K562 (cell line): Measurements from ENCODE around the gene DNAJB6. TPM values are rescaled to one million over a fixed set of nuclear protein-coding genes. Genes with fewer than 3 reads are reported as not detected.
A peak's percentile ranks its signal among the peaks of the same experiment; 100 is the strongest.

Source experiments
- ARNT ChIP-seq, 2 experiments: fragments of 450-650 bp; IDR thresholded peaks; 2 replicates each; pipeline ENCODE4 v1.6.1; 2016; ENCODE audit warnings: mild to moderate bottlenecking in 1 of 2
- BCL6 ChIP-seq: fragments of 250-450 bp; sonication (Bioruptor Pico); IDR thresholded peaks from 2 replicates; pipeline ENCODE4 v1.4.0; 2020
- CREM ChIP-seq: IDR thresholded peaks from 2 replicates; pipeline ENCODE4 v1.6.1; 2014; ENCODE audit warnings: antibody characterized with exemption, low read depth
- EGR1 ChIP-seq: fragments of 450-650 bp; conservative IDR thresholded peaks from 2 replicates; pipeline ENCODE4 v1.6.1; 2017; ENCODE audit warnings: mild to moderate bottlenecking
- GABPB1 ChIP-seq: sonication (generic); formaldehyde crosslinking; IDR thresholded peaks from 2 replicates; pipeline ENCODE4 v1.8.0; 2022; ENCODE audit warnings: mild to moderate bottlenecking, missing genetic modification reagents
- LARP7 ChIP-seq: fragments of 450-650 bp; IDR thresholded peaks from 2 replicates; pipeline ENCODE4 v1.6.1; 2016
- MYBL2 ChIP-seq, 2 experiments: fragments of 450-650 bp in 1 of 2; sonication (generic) in 1 of 2; formaldehyde crosslinking in 1 of 2; IDR thresholded peaks; 2 replicates each; pipeline versions ENCODE4 v1.6.1 to v1.8.1; 2017 to 2022; ENCODE audit warnings: borderline replicate concordance in 1 of 2, inconsistent platforms in 1 of 2, low read depth in 1 of 2, mild to moderate bottlenecking in 1 of 2, missing genetic modification reagents in 1 of 2, moderate library complexity in 1 of 2
- SAFB ChIP-seq: fragments of 200-400 bp; formaldehyde crosslinking; IDR thresholded peaks from 2 replicates; pipeline ENCODE4 v1.6.1; 2017; ENCODE audit warnings: low read depth, low read length, borderline replicate concordance
- SP2 ChIP-seq: IDR thresholded peaks from 2 replicates; pipeline ENCODE4 v1.6.1; 2011; ENCODE audit warnings: mild to moderate bottlenecking, low read depth, low read length, moderate library complexity; ENCODE audit not compliant: poor library complexity, severe bottlenecking; ENCODE audit errors: extremely low read depth
- ZNF75A ChIP-seq: fragments of 450-650 bp; formaldehyde crosslinking; IDR thresholded peaks from 2 replicates; pipeline ENCODE4 v1.4.0; 2020; ENCODE audit warnings: mild to moderate bottlenecking
- polyA plus RNA-seq, 8 experiments: library from polyadenylated mRNA; depleted of rRNA in 4 of 8; stranded (reverse) in 5 of 8; unstranded in 3 of 8; fragments of >200 nt; fragmentation: Nextera tagmentation in 2 of 8; fragmentation: Illumina TruSeq in 1 of 8; extraction: Ambion mirVana in 2 of 8; extraction: Trizol in 1 of 8; gene quantifications; 2 replicates each; pipeline versions ENCODE4 v1.2.1 to v1.2.3, GENCODE V29; 2011 to 2014; ENCODE audit warnings: inconsistent platforms in 1 of 8, missing spikeins in 1 of 8
- total RNA-seq, 7 experiments: library from RNA; depleted of rRNA in 6 of 7; stranded (reverse); fragments of >200 nt in 6 of 7; fragmentation: Illumina TruSeq in 2 of 7; extraction: Trizol in 2 of 7; gene quantifications; 2 replicates each; pipeline versions ENCODE4 v1.2.1 to v1.2.3, GENCODE V29; 2011 to 2021; ENCODE audit warnings: low replicate concordance in 1 of 7
- TF ChIP-seq, protein P1 (sequence below): fragments of 150-350 bp; IDR thresholded peaks from 2 replicates; pipeline ENCODE4 v1.6.1; 2014; ENCODE audit warnings: low read depth, mild to moderate bottlenecking, low read length, borderline replicate concordance
- TF ChIP-seq, protein P2 (sequence below): fragments of 450-650 bp; IDR thresholded peaks from 2 replicates; pipeline ENCODE4 v1.6.1; 2018; ENCODE audit warnings: mild to moderate bottlenecking, low read depth; ENCODE audit not compliant: partially characterized antibody
- TF ChIP-seq, protein P3 (sequence below): conservative IDR thresholded peaks from 2 replicates; pipeline ENCODE4 v1.6.1; 2011; ENCODE audit warnings: low read depth, mild to moderate bottlenecking, low read length; ENCODE audit not compliant: control insufficient read depth
- TF ChIP-seq, protein P4 (sequence below): fragments of 250-450 bp; sonication (Bioruptor Pico); IDR thresholded peaks from 2 replicates; pipeline ENCODE4 v1.5.0; 2021
- TF ChIP-seq, protein P5 (sequence below): sonication (generic); formaldehyde crosslinking; IDR thresholded peaks from 2 replicates; pipeline ENCODE4 v1.8.0; 2023; ENCODE audit warnings: mild to moderate bottlenecking, missing genetic modification reagents
- TF ChIP-seq, protein P6 (sequence below): fragments of 450-650 bp; IDR thresholded peaks from 2 replicates; pipeline ENCODE4 v1.6.1; 2016; ENCODE audit warnings: antibody characterized with exemption

The DNAJB6 gene
- total and polyA plus RNA-seq, 9 of the 15 experiments (the other 6 are each of a cell fraction or from before 2014, with no cell fraction given), result 84.5 to 158 (median 135) TPM

DNA sequence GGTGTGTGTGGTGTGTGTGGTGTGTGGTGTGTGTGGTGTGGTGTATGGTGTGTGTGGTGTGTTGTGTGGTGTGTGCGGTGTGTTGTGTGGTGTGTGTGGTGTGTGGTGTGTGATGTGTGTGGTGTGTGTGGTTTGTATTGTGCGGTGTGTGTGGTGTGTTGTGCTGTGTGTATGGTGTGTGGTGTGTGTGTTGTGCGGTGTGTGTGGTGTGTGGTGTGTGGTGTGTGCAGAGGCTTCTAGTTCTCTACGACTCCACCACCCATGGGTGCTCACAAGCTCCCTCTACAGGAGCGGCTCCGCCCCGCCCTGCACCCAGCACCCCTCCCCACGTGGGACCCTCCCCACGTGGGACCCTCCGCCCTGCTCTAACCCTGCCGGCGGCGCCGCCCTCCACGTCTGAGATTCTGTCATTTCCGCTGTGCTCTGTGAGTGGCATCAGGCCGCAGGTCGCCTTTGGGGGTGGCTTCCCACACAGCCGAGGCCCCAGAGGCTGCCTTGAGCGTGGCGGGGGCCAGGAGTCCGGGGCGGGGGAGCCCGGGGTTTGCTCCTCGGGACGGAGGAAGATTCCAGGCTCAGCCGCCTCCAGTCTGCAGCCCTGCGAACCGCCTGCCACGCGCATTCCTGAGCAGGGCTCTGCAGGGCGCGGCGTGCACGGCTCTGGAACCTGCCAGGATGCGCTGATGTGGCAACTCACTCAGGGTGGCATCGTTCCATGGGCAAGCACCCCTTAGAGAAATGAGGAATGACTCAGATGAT lies 37.0 kb upstream of the DNAJB6 start (continued):
- TF ChIP-seq, protein P1, sequence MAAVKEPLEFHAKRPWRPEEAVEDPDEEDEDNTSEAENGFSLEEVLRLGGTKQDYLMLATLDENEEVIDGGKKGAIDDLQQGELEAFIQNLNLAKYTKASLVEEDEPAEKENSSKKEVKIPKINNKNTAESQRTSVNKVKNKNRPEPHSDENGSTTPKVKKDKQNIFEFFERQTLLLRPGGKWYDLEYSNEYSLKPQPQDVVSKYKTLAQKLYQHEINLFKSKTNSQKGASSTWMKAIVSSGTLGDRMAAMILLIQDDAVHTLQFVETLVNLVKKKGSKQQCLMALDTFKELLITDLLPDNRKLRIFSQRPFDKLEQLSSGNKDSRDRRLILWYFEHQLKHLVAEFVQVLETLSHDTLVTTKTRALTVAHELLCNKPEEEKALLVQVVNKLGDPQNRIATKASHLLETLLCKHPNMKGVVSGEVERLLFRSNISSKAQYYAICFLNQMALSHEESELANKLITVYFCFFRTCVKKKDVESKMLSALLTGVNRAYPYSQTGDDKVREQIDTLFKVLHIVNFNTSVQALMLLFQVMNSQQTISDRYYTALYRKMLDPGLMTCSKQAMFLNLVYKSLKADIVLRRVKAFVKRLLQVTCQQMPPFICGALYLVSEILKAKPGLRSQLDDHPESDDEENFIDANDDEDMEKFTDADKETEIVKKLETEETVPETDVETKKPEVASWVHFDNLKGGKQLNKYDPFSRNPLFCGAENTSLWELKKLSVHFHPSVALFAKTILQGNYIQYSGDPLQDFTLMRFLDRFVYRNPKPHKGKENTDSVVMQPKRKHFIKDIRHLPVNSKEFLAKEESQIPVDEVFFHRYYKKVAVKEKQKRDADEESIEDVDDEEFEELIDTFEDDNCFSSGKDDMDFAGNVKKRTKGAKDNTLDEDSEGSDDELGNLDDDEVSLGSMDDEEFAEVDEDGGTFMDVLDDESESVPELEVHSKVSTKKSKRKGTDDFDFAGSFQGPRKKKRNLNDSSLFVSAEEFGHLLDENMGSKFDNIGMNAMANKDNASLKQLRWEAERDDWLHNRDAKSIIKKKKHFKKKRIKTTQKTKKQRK, result no peak
- TF ChIP-seq, protein P2, sequence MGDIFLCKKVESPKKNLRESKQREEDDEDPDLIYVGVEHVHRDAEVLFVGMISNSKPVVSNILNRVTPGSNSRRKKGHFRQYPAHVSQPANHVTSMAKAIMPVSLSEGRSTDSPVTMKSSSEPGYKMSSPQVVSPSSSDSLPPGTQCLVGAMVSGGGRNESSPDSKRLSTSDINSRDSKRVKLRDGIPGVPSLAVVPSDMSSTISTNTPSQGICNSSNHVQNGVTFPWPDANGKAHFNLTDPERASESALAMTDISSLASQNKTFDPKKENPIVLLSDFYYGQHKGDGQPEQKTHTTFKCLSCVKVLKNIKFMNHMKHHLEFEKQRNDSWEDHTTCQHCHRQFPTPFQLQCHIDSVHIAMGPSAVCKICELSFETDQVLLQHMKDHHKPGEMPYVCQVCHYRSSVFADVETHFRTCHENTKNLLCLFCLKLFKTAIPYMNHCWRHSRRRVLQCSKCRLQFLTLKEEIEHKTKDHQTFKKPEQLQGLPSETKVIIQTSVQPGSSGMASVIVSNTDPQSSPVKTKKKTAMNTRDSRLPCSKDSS, result peak; percentile 20
- TF ChIP-seq LARP7 (no peak; the same call in 1 of the 2 replicates), EGR1 (0 out of 2 replicates have a peak, but pooled peaks have one; percentile 5), GABPB1 (CRISPR knock-in tag) (no peak), MYBL2 (IDR thresholded peaks at IDR 0.05; ENCODE audit: low read depth) (no peak), MYBL2 (CRISPR knock-in tag; IDR thresholded peaks at IDR 0.05; ENCODE audit: borderline replicate concordance) (no peak), CREM (0 out of 2 replicates have a peak, but pooled peaks have one; percentile 25), SAFB (no peak), SP2 (no peak), ARNT (IDR thresholded peaks at IDR 0.05) (peak in 1 of 2 experiments; percentile 21; a peak in 2 of 4 replicates), ZNF75A (CRISPR knock-in tag) (no peak), BCL6 (CRISPR knock-in tag) (no peak)
- TF ChIP-seq, protein P3, sequence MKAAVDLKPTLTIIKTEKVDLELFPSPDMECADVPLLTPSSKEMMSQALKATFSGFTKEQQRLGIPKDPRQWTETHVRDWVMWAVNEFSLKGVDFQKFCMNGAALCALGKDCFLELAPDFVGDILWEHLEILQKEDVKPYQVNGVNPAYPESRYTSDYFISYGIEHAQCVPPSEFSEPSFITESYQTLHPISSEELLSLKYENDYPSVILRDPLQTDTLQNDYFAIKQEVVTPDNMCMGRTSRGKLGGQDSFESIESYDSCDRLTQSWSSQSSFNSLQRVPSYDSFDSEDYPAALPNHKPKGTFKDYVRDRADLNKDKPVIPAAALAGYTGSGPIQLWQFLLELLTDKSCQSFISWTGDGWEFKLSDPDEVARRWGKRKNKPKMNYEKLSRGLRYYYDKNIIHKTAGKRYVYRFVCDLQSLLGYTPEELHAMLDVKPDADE, result peak; percentile 65; the same call in 1 of the 2 replicates
- TF ChIP-seq, protein P4, sequence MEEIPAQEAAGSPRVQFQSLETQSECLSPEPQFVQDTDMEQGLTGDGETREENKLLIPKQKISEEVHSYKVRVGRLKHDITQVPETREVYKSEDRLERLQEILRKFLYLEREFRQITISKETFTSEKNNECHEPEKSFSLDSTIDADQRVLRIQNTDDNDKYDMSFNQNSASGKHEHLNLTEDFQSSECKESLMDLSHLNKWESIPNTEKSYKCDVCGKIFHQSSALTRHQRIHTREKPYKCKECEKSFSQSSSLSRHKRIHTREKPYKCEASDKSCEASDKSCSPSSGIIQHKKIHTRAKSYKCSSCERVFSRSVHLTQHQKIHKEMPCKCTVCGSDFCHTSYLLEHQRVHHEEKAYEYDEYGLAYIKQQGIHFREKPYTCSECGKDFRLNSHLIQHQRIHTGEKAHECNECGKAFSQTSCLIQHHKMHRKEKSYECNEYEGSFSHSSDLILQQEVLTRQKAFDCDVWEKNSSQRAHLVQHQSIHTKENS (CRISPR knock-in tag), result no peak
- TF ChIP-seq, protein P5, sequence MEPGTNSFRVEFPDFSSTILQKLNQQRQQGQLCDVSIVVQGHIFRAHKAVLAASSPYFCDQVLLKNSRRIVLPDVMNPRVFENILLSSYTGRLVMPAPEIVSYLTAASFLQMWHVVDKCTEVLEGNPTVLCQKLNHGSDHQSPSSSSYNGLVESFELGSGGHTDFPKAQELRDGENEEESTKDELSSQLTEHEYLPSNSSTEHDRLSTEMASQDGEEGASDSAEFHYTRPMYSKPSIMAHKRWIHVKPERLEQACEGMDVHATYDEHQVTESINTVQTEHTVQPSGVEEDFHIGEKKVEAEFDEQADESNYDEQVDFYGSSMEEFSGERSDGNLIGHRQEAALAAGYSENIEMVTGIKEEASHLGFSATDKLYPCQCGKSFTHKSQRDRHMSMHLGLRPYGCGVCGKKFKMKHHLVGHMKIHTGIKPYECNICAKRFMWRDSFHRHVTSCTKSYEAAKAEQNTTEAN, result no peak
- TF ChIP-seq, protein P6, sequence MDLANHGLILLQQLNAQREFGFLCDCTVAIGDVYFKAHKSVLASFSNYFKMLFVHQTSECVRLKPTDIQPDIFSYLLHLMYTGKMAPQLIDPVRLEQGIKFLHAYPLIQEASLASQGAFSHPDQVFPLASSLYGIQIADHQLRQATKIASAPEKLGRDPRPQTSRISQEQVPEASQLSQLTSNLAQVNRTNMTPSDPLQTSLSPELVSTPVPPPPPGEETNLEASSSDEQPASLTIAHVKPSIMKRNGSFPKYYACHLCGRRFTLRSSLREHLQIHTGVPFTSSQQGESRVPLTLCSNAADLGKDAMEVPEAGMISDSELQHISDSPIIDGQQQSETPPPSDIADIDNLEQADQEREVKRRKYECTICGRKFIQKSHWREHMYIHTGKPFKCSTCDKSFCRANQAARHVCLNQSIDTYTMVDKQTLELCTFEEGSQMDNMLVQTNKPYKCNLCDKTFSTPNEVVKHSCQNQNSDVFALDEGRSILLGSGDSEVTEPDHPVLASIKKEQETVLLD, result peak; percentile 77; the same call in 1 of the 2 replicates
